ENCODE measurements around the gene TBC1D10A.

Gene TBC1D10A

GRCh38 chr22:30326706-30327362 lies at the start of gene TBC1D10A:
TBC1D10A (minus strand) TSS chr22:30326941; CDS start chr22:30326881, 60 bp downstream.
- Histone ChIP-seq H3K9me3 (ENCODE audit: control insufficient read depth, low read length) (no peaks in the 10 kb centered on the region), H3K4me3 (ENCODE audit: low read length) (peak within 1 kb of the TSS; percentile 89), H3K36me3 (ENCODE audit: control insufficient read depth, insufficient read depth, low read length, severe bottlenecking) (peaks cover 11% of the 10 kb centered on the region), H3K27me3 (replicated peaks; ENCODE audit: control insufficient read depth, insufficient read depth, low read length) (no peaks in the 10 kb centered on the region), H3K4me1 (ENCODE audit: control insufficient read depth, insufficient read depth, low read length) (peaks cover 32% of the 10 kb centered on the region), H3K9ac (ENCODE audit: low read length) (peak within 1 kb of the TSS; percentile 91)
- DNase-seq (ENCODE audit: low read depth): peak; percentile 96

- H3K9ac ChIP-seq (ENCODE audit: low read length): no peak overlapping the region
- no peak overlapping the region for H3K4me3 ChIP-seq (ENCODE audit: low read length)
- H3K4me1 ChIP-seq (ENCODE audit: control insufficient read depth, insufficient read depth, low read length): peaks cover 7% of the 10 kb centered on the region
- DNase-seq (ENCODE audit: low read depth): no peak
- H3K27me3 ChIP-seq (replicated peaks; ENCODE audit: control insufficient read depth, insufficient read depth, low read length): no peaks in the 10 kb centered on the region
- H3K36me3 ChIP-seq (ENCODE audit: control insufficient read depth, insufficient read depth, low read length, severe bottlenecking): peaks cover 24% of the 10 kb centered on the region
- H3K9me3 ChIP-seq (ENCODE audit: control insufficient read depth, low read length): no peaks in the 10 kb centered on the region
Measured at GRCh38 chr22:30375312-30375849, 48.6 kb upstream of the TBC1D10A start.

GRCh38 chr22:30373331-30374325 lies 46.9 kb upstream of the TBC1D10A start:
- Histone ChIP-seq H3K27me3 (replicated peaks; ENCODE audit: control insufficient read depth, insufficient read depth, low read length) (no peaks in the 10 kb centered on the region), H3K9ac (ENCODE audit: low read length) (no peak overlapping the region), H3K9me3 (ENCODE audit: control insufficient read depth, low read length) (no peaks in the 10 kb centered on the region), H3K4me1 (ENCODE audit: control insufficient read depth, insufficient read depth, low read length) (peaks cover 7% of the 10 kb centered on the region), H3K36me3 (ENCODE audit: control insufficient read depth, insufficient read depth, low read length, severe bottlenecking) (peaks cover 14% of the 10 kb centered on the region), H3K4me3 (ENCODE audit: low read length) (no peak overlapping the region)
- DNase-seq (ENCODE audit: low read depth): no peak

GRCh38 chr22:30372915-30373314 lies 46.2 kb upstream of the TBC1D10A start:
- peaks cover 7% of the 10 kb centered on the region for H3K4me1 ChIP-seq (ENCODE audit: control insufficient read depth, insufficient read depth, low read length)
- no peaks in the 10 kb centered on the region for H3K9me3 ChIP-seq (ENCODE audit: control insufficient read depth, low read length)
- no peaks in the 10 kb centered on the region for H3K27me3 ChIP-seq (replicated peaks; ENCODE audit: control insufficient read depth, insufficient read depth, low read length)
- H3K9ac ChIP-seq (ENCODE audit: low read length): no peak overlapping the region
- no peak for DNase-seq (ENCODE audit: low read depth)
- H3K36me3 ChIP-seq (ENCODE audit: control insufficient read depth, insufficient read depth, low read length, severe bottlenecking): peaks cover 12% of the 10 kb centered on the region
- no peak overlapping the region for H3K4me3 ChIP-seq (ENCODE audit: low read length)

GRCh38 chr22:30371981-30372380 lies 45.2 kb upstream of the TBC1D10A start:
- H3K9me3 ChIP-seq (ENCODE audit: control insufficient read depth, low read length): no peaks in the 10 kb centered on the region

GRCh38 chr22:30371321-30371720 lies 44.6 kb upstream of the TBC1D10A start:
- no peak overlapping the region for H3K4me3 ChIP-seq (ENCODE audit: low read length)
- no peaks in the 10 kb centered on the region for H3K9me3 ChIP-seq (ENCODE audit: control insufficient read depth, low read length)
- no peak for DNase-seq (ENCODE audit: low read depth)

More at GRCh38 chr22:30371981-30372380, 45.2 kb upstream of the TBC1D10A start:
- H3K27me3 ChIP-seq (replicated peaks; ENCODE audit: control insufficient read depth, insufficient read depth, low read length): no peaks in the 10 kb centered on the region
- DNase-seq (ENCODE audit: low read depth): no peak
- H3K36me3 ChIP-seq (ENCODE audit: control insufficient read depth, insufficient read depth, low read length, severe bottlenecking): peaks cover 3% of the 10 kb centered on the region
- no peak overlapping the region for H3K4me3 ChIP-seq (ENCODE audit: low read length)
- H3K4me1 ChIP-seq (ENCODE audit: control insufficient read depth, insufficient read depth, low read length): peaks cover 7% of the 10 kb centered on the region
- H3K9ac ChIP-seq (ENCODE audit: low read length): no peak overlapping the region

GRCh38 chr22:30370641-30371230 lies 44.0 kb upstream of the TBC1D10A start:
- H3K4me1 ChIP-seq (ENCODE audit: control insufficient read depth, insufficient read depth, low read length): peaks cover 7% of the 10 kb centered on the region
- DNase-seq (ENCODE audit: low read depth): no peak
- no peak overlapping the region for H3K4me3 ChIP-seq (ENCODE audit: low read length)
- no peaks in the 10 kb centered on the region for H3K27me3 ChIP-seq (replicated peaks; ENCODE audit: control insufficient read depth, insufficient read depth, low read length)
- H3K9me3 ChIP-seq (ENCODE audit: control insufficient read depth, low read length): no peaks in the 10 kb centered on the region
- H3K36me3 ChIP-seq (ENCODE audit: control insufficient read depth, insufficient read depth, low read length, severe bottlenecking): no peaks in the 10 kb centered on the region
- H3K9ac ChIP-seq (ENCODE audit: low read length): no peak overlapping the region

More at GRCh38 chr22:30371321-30371720, 44.6 kb upstream of the TBC1D10A start:
- peaks cover 7% of the 10 kb centered on the region for H3K4me1 ChIP-seq (ENCODE audit: control insufficient read depth, insufficient read depth, low read length)
- no peaks in the 10 kb centered on the region for H3K27me3 ChIP-seq (replicated peaks; ENCODE audit: control insufficient read depth, insufficient read depth, low read length)
- H3K36me3 ChIP-seq (ENCODE audit: control insufficient read depth, insufficient read depth, low read length, severe bottlenecking): no peaks in the 10 kb centered on the region
- no peak overlapping the region for H3K9ac ChIP-seq (ENCODE audit: low read length)

- DNase-seq (ENCODE audit: low read depth): no peak
- H3K36me3 ChIP-seq (ENCODE audit: control insufficient read depth, insufficient read depth, low read length, severe bottlenecking): no peaks in the 10 kb centered on the region
- no peak overlapping the region for H3K4me3 ChIP-seq (ENCODE audit: low read length)
Measured at GRCh38 chr22:30368420-30368819, 41.7 kb upstream of the TBC1D10A start.

GRCh38 chr22:30365891-30366290 lies 39.1 kb upstream of the TBC1D10A start:
- Histone ChIP-seq H3K4me3 (ENCODE audit: low read length) (no peak overlapping the region), H3K4me1 (ENCODE audit: control insufficient read depth, insufficient read depth, low read length) (no peaks in the 10 kb centered on the region), H3K36me3 (ENCODE audit: control insufficient read depth, insufficient read depth, low read length, severe bottlenecking) (no peaks in the 10 kb centered on the region), H3K9ac (ENCODE audit: low read length) (no peak overlapping the region), H3K27me3 (replicated peaks; ENCODE audit: control insufficient read depth, insufficient read depth, low read length) (no peaks in the 10 kb centered on the region), H3K9me3 (ENCODE audit: control insufficient read depth, low read length) (no peaks in the 10 kb centered on the region)
- no peak for DNase-seq (ENCODE audit: low read depth)

More at GRCh38 chr22:30368420-30368819, 41.7 kb upstream of the TBC1D10A start:
- Histone ChIP-seq H3K9me3 (ENCODE audit: control insufficient read depth, low read length) (no peaks in the 10 kb centered on the region), H3K9ac (ENCODE audit: low read length) (no peak overlapping the region), H3K27me3 (replicated peaks; ENCODE audit: control insufficient read depth, insufficient read depth, low read length) (no peaks in the 10 kb centered on the region), H3K4me1 (ENCODE audit: control insufficient read depth, insufficient read depth, low read length) (peaks cover 7% of the 10 kb centered on the region)

GRCh38 chr22:30362651-30363281 lies 36.0 kb upstream of the TBC1D10A start:
- Histone ChIP-seq H3K4me3 (ENCODE audit: low read length) (no peak overlapping the region), H3K4me1 (ENCODE audit: control insufficient read depth, insufficient read depth, low read length) (no peaks in the 10 kb centered on the region), H3K9me3 (ENCODE audit: control insufficient read depth, low read length) (no peaks in the 10 kb centered on the region), H3K36me3 (ENCODE audit: control insufficient read depth, insufficient read depth, low read length, severe bottlenecking) (no peaks in the 10 kb centered on the region), H3K27me3 (replicated peaks; ENCODE audit: control insufficient read depth, insufficient read depth, low read length) (no peaks in the 10 kb centered on the region), H3K9ac (ENCODE audit: low read length) (no peak overlapping the region)
- no peak for DNase-seq (ENCODE audit: low read depth)

Measured in adipocyte (in vitro differentiated cells).